HepG2 (cell line): Measurements from ENCODE around the gene B4GALT7. TPM values are rescaled to one million over a fixed set of nuclear protein-coding genes. Genes with fewer than 3 reads are reported as not detected.

Experiments used
- AKAP8 ChIP-seq: sonication (generic); formaldehyde crosslinking; IDR thresholded peaks from 2 replicates; pipeline ENCODE4 v1.5.1; 2020; ENCODE audit warnings: mild to moderate bottlenecking, missing genetic modification reagents
- ARHGAP35 ChIP-seq: sonication (generic); formaldehyde crosslinking; IDR thresholded peaks from 2 replicates; pipeline ENCODE4 v1.9.0; 2022; ENCODE audit warnings: mild to moderate bottlenecking, inconsistent platforms, moderate library complexity, missing genetic modification reagents, borderline replicate concordance
- BRD4 ChIP-seq: sonication (generic); formaldehyde crosslinking; IDR thresholded peaks from 2 replicates; pipeline ENCODE4 v1.4.0; 2020; ENCODE audit warnings: missing genetic modification reagents
- CBFB ChIP-seq: sonication (generic); formaldehyde crosslinking; IDR thresholded peaks from 2 replicates; pipeline ENCODE4 v1.4.0; 2020; ENCODE audit warnings: missing genetic modification reagents
- ETV6 ChIP-seq: sonication (generic); formaldehyde crosslinking; conservative IDR thresholded peaks from 2 replicates; pipeline ENCODE4 v1.4.0; 2020; ENCODE audit warnings: missing genetic modification reagents
- GATAD1 ChIP-seq: IDR thresholded peaks from 2 replicates; pipeline ENCODE4 v1.6.1; 2016; ENCODE audit warnings: missing genetic modification reagents, missing compliant biosample characterization
- HCFC1 ChIP-seq: fragments of 150-350 bp; IDR thresholded peaks from 2 replicates; pipeline ENCODE4 v1.6.1; 2014; ENCODE audit warnings: low read depth, low read length
- HDAC2 ChIP-seq: sonication (generic); formaldehyde crosslinking; IDR thresholded peaks from 2 replicates; pipeline ENCODE4 v1.4.0; 2020; ENCODE audit warnings: missing genetic modification reagents
- JDP2 ChIP-seq: sonication (generic); formaldehyde crosslinking; IDR thresholded peaks from 2 replicates; pipeline ENCODE4 v1.8.1; 2022; ENCODE audit warnings: missing genetic modification reagents, borderline replicate concordance
- KAT7 ChIP-seq: IDR thresholded peaks from 2 replicates; pipeline ENCODE4 v1.6.1; 2018; ENCODE audit warnings: borderline replicate concordance, missing compliant biosample characterization
- KDM5B ChIP-seq: sonication (generic); formaldehyde crosslinking; IDR thresholded peaks from 2 replicates; pipeline ENCODE4 v1.4.0; 2020; ENCODE audit warnings: missing genetic modification reagents, mild to moderate bottlenecking, borderline replicate concordance
- KLF6 ChIP-seq: IDR thresholded peaks from 2 replicates; pipeline ENCODE4 v1.8.0; 2016; ENCODE audit warnings: missing biosample characterization, missing genetic modification reagents
- MXI1 ChIP-seq: IDR thresholded peaks from 3 replicates; pipeline ENCODE4 v1.6.1; 2012; ENCODE audit warnings: low read depth, low read length, inconsistent platforms, borderline replicate concordance
- NFRKB ChIP-seq: fragments of 450-650 bp; IDR thresholded peaks from 2 replicates; pipeline ENCODE4 v1.6.1; 2017
- ONECUT2 ChIP-seq: sonication (generic); formaldehyde crosslinking; IDR thresholded peaks from 2 replicates; pipeline ENCODE4 v1.4.0; 2020; ENCODE audit warnings: missing genetic modification reagents
- POLR2A ChIP-seq, 2 experiments: IDR thresholded peaks; 2 replicates each; pipeline ENCODE4 v1.6.1; 2011; ENCODE audit warnings: low read depth in 2 of 2, low read length in 2 of 2, mild to moderate bottlenecking in 1 of 2, moderate library complexity in 1 of 2; ENCODE audit not compliant: insufficient read depth in 1 of 2
- PPARG ChIP-seq: conservative IDR thresholded peaks from 2 replicates; pipeline ENCODE4 v1.6.1; 2016; ENCODE audit warnings: missing biosample characterization, missing genetic modification reagents
- RFX1 ChIP-seq: fragments of 450-650 bp; IDR thresholded peaks from 2 replicates; pipeline ENCODE4 v1.6.1; 2017
- SAFB2 ChIP-seq: sonication (generic); formaldehyde crosslinking; IDR thresholded peaks from 2 replicates; pipeline ENCODE4 v1.5.1; 2020; ENCODE audit warnings: missing genetic modification reagents, low read depth, mild to moderate bottlenecking, borderline replicate concordance
- TEAD3 ChIP-seq: optimal IDR thresholded peaks from 2 replicates; pipeline ENCODE3; 2016; ENCODE audit warnings: borderline replicate concordance
- ZBTB1 ChIP-seq: sonication (generic); formaldehyde crosslinking; IDR thresholded peaks from 2 replicates; pipeline ENCODE4 v1.4.0; 2020; ENCODE audit warnings: missing genetic modification reagents, borderline replicate concordance
- ZC3H13 ChIP-seq: sonication (generic); formaldehyde crosslinking; IDR thresholded peaks from 2 replicates; pipeline ENCODE4 v1.8.1; 2023; ENCODE audit warnings: mild to moderate bottlenecking, missing genetic modification reagents, moderate library complexity
- ZMAT3 ChIP-seq: sonication (generic); formaldehyde crosslinking; conservative IDR thresholded peaks from 2 replicates; pipeline ENCODE4 v1.7.0; 2021; ENCODE audit warnings: missing genetic modification reagents
- ZNF274 ChIP-seq: sonication (generic); formaldehyde crosslinking; IDR thresholded peaks from 2 replicates; pipeline ENCODE4 v1.5.1; 2020; ENCODE audit warnings: mild to moderate bottlenecking, missing genetic modification reagents
- ZNF567 ChIP-seq: sonication (generic); formaldehyde crosslinking; IDR thresholded peaks from 2 replicates; pipeline ENCODE4 v1.8.1; 2023; ENCODE audit warnings: mild to moderate bottlenecking, missing genetic modification reagents, borderline replicate concordance
- ZNF629 ChIP-seq: sonication (generic); formaldehyde crosslinking; conservative IDR thresholded peaks from 2 replicates; pipeline ENCODE4 v1.5.0; 2020; ENCODE audit warnings: missing genetic modification reagents
- ZNF639 ChIP-seq: conservative IDR thresholded peaks from 2 replicates; pipeline ENCODE4 v1.6.1; 2018; ENCODE audit warnings: missing genetic modification reagents
- ZNF776 ChIP-seq: sonication (generic); formaldehyde crosslinking; IDR thresholded peaks from 2 replicates; pipeline ENCODE4 v1.4.0; 2020; ENCODE audit warnings: mild to moderate bottlenecking, missing genetic modification reagents
- ZNF777 ChIP-seq: sonication (generic); formaldehyde crosslinking; IDR thresholded peaks from 2 replicates; pipeline ENCODE4 v1.4.0; 2020; ENCODE audit warnings: missing genetic modification reagents
- ZNF800 ChIP-seq: sonication (generic); formaldehyde crosslinking; IDR thresholded peaks from 2 replicates; pipeline ENCODE4 v1.4.0; 2020; ENCODE audit warnings: missing genetic modification reagents
- polyA plus RNA-seq, 8 experiments: library from polyadenylated mRNA; depleted of rRNA in 3 of 8; stranded (reverse) in 7 of 8; unstranded in 1 of 8; fragments of >200 nt; fragmentation: Illumina TruSeq in 4 of 8; extraction: Trizol in 4 of 8; gene quantifications; 2 replicates each; pipeline versions ENCODE4 v1.2.1 to v1.2.3, GENCODE V29; 2011 to 2016; ENCODE audit warnings: low read depth in 4 of 8, missing spikeins in 1 of 8, mixed read lengths in 1 of 8; ENCODE audit not compliant: insufficient read depth in 1 of 8
- total RNA-seq, 5 experiments: library from RNA; depleted of rRNA; stranded (reverse); fragments of >200 nt; fragmentation: Illumina TruSeq; extraction: Trizol; gene quantifications; 2 replicates each; pipeline ENCODE4 v1.2.3, GENCODE V29; 2016; ENCODE audit warnings: low read depth in 1 of 5

The B4GALT7 gene
- total and polyA plus RNA-seq, 2 of the 13 experiments (the other 11 are each of a cell fraction or from before 2014, with no cell fraction given), result 16.4 to 20.5 TPM

DNA sequence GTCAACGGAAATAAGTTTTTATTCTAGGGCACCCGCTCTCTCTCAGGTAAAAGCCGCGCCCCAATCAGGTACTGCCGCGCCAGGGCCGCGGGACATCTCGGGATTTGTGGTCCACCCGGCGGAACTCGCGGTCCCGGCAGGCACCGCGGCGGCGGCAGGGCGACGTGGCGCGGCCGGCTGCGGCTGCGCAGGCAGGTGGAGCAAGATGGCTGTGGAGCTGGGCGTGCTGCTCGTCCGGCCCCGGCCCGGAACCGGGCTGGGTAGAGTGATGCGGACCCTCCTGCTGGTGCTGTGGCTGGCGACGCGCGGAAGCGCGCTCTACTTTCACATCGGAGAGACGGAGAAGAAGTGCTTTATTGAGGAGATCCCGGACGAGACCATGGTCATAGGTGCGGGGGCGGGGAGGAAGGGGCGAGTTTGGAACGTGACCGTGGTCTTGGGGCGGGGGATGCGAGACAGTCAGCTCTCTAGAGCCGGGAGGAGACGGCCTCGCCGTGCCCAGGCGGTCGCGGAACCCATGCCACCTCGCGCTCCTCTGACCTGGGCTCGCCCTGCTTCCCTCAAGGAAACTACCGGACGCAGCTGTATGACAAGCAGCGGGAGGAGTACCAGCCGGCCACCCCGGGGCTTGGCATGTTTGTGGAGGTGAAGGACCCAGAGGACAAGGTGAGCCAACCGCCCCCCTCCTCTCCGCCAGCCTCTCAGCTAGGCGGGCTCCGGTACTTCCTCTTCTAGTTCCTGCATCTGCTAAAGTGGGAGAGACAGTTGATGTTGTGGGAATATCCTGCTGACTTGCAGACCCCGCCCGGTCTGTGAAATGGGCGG, 7.7 kb upstream of the B4GALT7 start, which contains the start of gene TMED9 (continued):
- TF ChIP-seq ZNF629 (CRISPR knock-in tag) (peak; percentile 64), NFRKB (no peak), ZNF274 (CRISPR knock-in tag) (peak; percentile 76; the same call in 1 of the 2 replicates), ZNF777 (peak; percentile 54; the same call in 1 of the 2 replicates), ETV6 (CRISPR knock-in tag) (peak; percentile 53; the same call in 1 of the 2 replicates), SAFB2 (CRISPR knock-in tag) (0 out of 2 replicates have a peak, but pooled peaks have one; percentile 31), CBFB (CRISPR knock-in tag) (peak; percentile 87; the same call in 1 of the 2 replicates), MXI1 (peak; percentile 65; the same call in 1 of the 3 replicates), ZC3H13 (CRISPR knock-in tag) (peak; percentile 76; the same call in 1 of the 2 replicates), AKAP8 (0 out of 2 replicates have a peak, but pooled peaks have one; percentile 50), ARHGAP35 (CRISPR knock-in tag) (peak; percentile 90), RFX1 (no peak), HCFC1 (peak; percentile 89), ONECUT2 (no peak), JDP2 (CRISPR knock-in tag) (no peak; the same call in 1 of the 2 replicates), KLF6 (CRISPR knock-in tag) (peak; percentile 76), KAT7 (peak; percentile 85), HDAC2 (CRISPR knock-in tag) (0 out of 2 replicates have a peak, but pooled peaks have one; percentile 23), POLR2A (IDR thresholded peaks at IDR 0.05; ENCODE audit: insufficient read depth in 1 of 2, low read depth in 2 of 2, low read length in 2 of 2) (peak; percentile 94 to 97), GATAD1 (CRISPR knock-in tag) (peak; percentile 80), ZNF567 (CRISPR knock-in tag) (0 out of 2 replicates have a peak, but pooled peaks have one; percentile 32), ZNF776 (CRISPR knock-in tag) (peak; percentile 53; the same call in 1 of the 2 replicates), ZMAT3 (CRISPR knock-in tag) (0 out of 2 replicates have a peak, but pooled peaks have one; percentile 50), KDM5B (CRISPR knock-in tag) (peak; percentile 59; the same call in 1 of the 2 replicates), ZNF639 (CRISPR knock-in tag) (peak; percentile 70; the same call in 1 of the 2 replicates), TEAD3 (CRISPR knock-in tag) (peak; percentile 7), PPARG (no peak; the same call in 1 of the 2 replicates), ZBTB1 (CRISPR knock-in tag) (0 out of 2 replicates have a peak, but pooled peaks have one; percentile 28), ZNF800 (CRISPR knock-in tag) (peak; percentile 64; the same call in 1 of the 2 replicates), BRD4 (CRISPR knock-in tag) (peak; percentile 76)
